Suprapubic skin (tissue), 4 donors: ENCODE data around the gene VSIR.

Source experiments
- CTCF ChIP-seq, 2 donors: fragments of 200-600 bp in 1 of 2; fragments of 450-650 bp in 1 of 2; sonication (generic) in 1 of 2; IDR thresholded peaks; one replicate each; pipeline ENCODE4 v1.5.1; 2016 to 2019; ENCODE audit warnings: antibody characterized with exemption in 2 of 2, mild to moderate bottlenecking in 1 of 2, moderate library complexity in 1 of 2
- EP300 ChIP-seq: sonication (generic); formaldehyde crosslinking; IDR thresholded peaks from one replicate; pipeline ENCODE4 v1.6.1; 2017; ENCODE audit warnings: antibody characterized with exemption
- POLR2A ChIP-seq, 2 donors: fragments of 450-650 bp; IDR thresholded peaks; one replicate each; pipeline ENCODE4 v1.6.1; 2017; ENCODE audit warnings: antibody characterized with exemption in 2 of 2, mild to moderate bottlenecking in 2 of 2, moderate library complexity in 2 of 2
- POLR2AphosphoS5 ChIP-seq, 3 donors: sonication (generic); formaldehyde crosslinking; IDR thresholded peaks; one replicate each; pipeline ENCODE4 v1.6.1; 2017; ENCODE audit warnings: antibody characterized with exemption in 3 of 3

GRCh38 chr10:71771821-71772617, 1.3 kb downstream of the VSIR start:
- TF ChIP-seq CTCF (IDR thresholded peaks at IDR 0.05) (no peak), POLR2A (IDR thresholded peaks at IDR 0.05) (peak in 1 of 2 donors; percentile 32), EP300 (no peak), POLR2AphosphoS5 (IDR thresholded peaks at IDR 0.05) (peak in 2 of 3 donors; percentile 54 to 62)
